K562 (cell line): ENCODE results near the gene CNOT2. TPM values are rescaled to one million over a fixed set of nuclear protein-coding genes. Genes with fewer than 3 reads are reported as not detected.

Experiments
- ATF4 ChIP-seq: fragments of 450-650 bp; formaldehyde crosslinking; IDR thresholded peaks from 2 replicates; pipeline ENCODE4 v1.4.0; 2022; ENCODE audit warnings: mild to moderate bottlenecking, moderate library complexity
- BCL6 ChIP-seq: fragments of 250-450 bp; sonication (Bioruptor Pico); IDR thresholded peaks from 2 replicates; pipeline ENCODE4 v1.4.0; 2020
- BCLAF1 ChIP-seq, 2 experiments: fragments of 450-650 bp in 1 of 2; IDR thresholded peaks; 2 replicates each; pipeline ENCODE4 v1.6.1; 2011 to 2017; ENCODE audit warnings: low read depth in 2 of 2, antibody characterized with exemption in 1 of 2, borderline replicate concordance in 1 of 2, low read length in 1 of 2, mild to moderate bottlenecking in 1 of 2, mixed read lengths in 1 of 2; ENCODE audit not compliant: control insufficient read depth in 1 of 2
- CXXC5 ChIP-seq: fragments of 250-450 bp; sonication (Bioruptor Pico); IDR thresholded peaks from 2 replicates; pipeline ENCODE4 v1.8.0; 2022; ENCODE audit warnings: inconsistent platforms, mild to moderate bottlenecking, moderate library complexity
- GATA2 ChIP-seq: sonication (generic); formaldehyde crosslinking; IDR thresholded peaks from 2 replicates; pipeline ENCODE4 v1.4.0; 2020; ENCODE audit warnings: mild to moderate bottlenecking, missing genetic modification reagents
- KLF13 ChIP-seq: fragments of 450-650 bp; IDR thresholded peaks from 2 replicates; pipeline ENCODE4 v1.6.1; 2016; ENCODE audit warnings: missing genetic modification characterization, low read depth, mild to moderate bottlenecking, missing compliant biosample characterization, moderate library complexity, borderline replicate concordance
- NFYB ChIP-seq: IDR thresholded peaks from 2 replicates; pipeline ENCODE4 v1.6.1; 2011; ENCODE audit warnings: mild to moderate bottlenecking, moderate library complexity; ENCODE audit not compliant: insufficient read length; ENCODE audit errors: extremely low read depth
- NKRF ChIP-seq: fragments of 450-650 bp; IDR thresholded peaks from 2 replicates; pipeline ENCODE4 v1.6.1; 2016; ENCODE audit warnings: borderline replicate concordance
- NR0B1 ChIP-seq: fragments of 450-650 bp; IDR thresholded peaks from one replicate; pipeline ENCODE4 v1.6.1; 2018; ENCODE audit warnings: mild to moderate bottlenecking, moderate library complexity; ENCODE audit not compliant: partially characterized antibody
- NR2C2 ChIP-seq, 2 experiments: fragments of 200-800 bp in 1 of 2; sonication (Bioruptor generic) in 1 of 2; sonication (generic) in 1 of 2; formaldehyde crosslinking in 1 of 2; IDR thresholded peaks; 2 replicates each; pipeline versions ENCODE4 v1.6.1 to v1.8.0; 2016 to 2022; ENCODE audit warnings: mild to moderate bottlenecking in 1 of 2, missing compliant biosample characterization in 1 of 2, missing genetic modification characterization in 1 of 2, missing genetic modification reagents in 1 of 2
- PHF8 ChIP-seq: fragments of 200-600 bp; sonication (generic); IDR thresholded peaks from 2 replicates; pipeline ENCODE4 v1.6.1; 2012; ENCODE audit warnings: mixed run types, mild to moderate bottlenecking, inconsistent platforms, low read length, moderate library complexity, borderline replicate concordance
- RBM22 ChIP-seq: fragments of 200-400 bp; formaldehyde crosslinking; IDR thresholded peaks from 2 replicates; pipeline ENCODE4 v1.6.1; 2018; ENCODE audit warnings: low read length, low read depth; ENCODE audit not compliant: poor library complexity, severe bottlenecking
- SAP30 ChIP-seq: fragments of 200-600 bp; sonication (generic); IDR thresholded peaks from 2 replicates; pipeline ENCODE4 v1.6.1; 2012; ENCODE audit warnings: borderline replicate concordance, low read depth, mild to moderate bottlenecking, moderate library complexity, low read length, control low read depth, inconsistent platforms; ENCODE audit not compliant: insufficient read depth, poor library complexity, severe bottlenecking
- SMARCC2 ChIP-seq: fragments of 450-650 bp; IDR thresholded peaks from 2 replicates; pipeline ENCODE4 v1.6.1; 2017; ENCODE audit warnings: antibody characterized with exemption, moderate library complexity, mild to moderate bottlenecking, low read depth
- TEAD4 ChIP-seq, 2 experiments: sonication (generic) in 1 of 2; formaldehyde crosslinking in 1 of 2; IDR thresholded peaks; 2 replicates each; pipeline versions ENCODE4 v1.6.1 to v1.8.0; 2012 to 2022; ENCODE audit warnings: borderline replicate concordance in 1 of 2, inconsistent platforms in 1 of 2, low read length in 1 of 2, mild to moderate bottlenecking in 1 of 2, missing genetic modification reagents in 1 of 2
- ZNF124 ChIP-seq: sonication (generic); formaldehyde crosslinking; IDR thresholded peaks from 2 replicates; pipeline ENCODE4 v1.8.1; 2022; ENCODE audit warnings: missing genetic modification reagents
- ZNF324 ChIP-seq: fragments of 250-450 bp; sonication (Bioruptor Pico); IDR thresholded peaks from 2 replicates; pipeline ENCODE4 v1.4.0; 2020; ENCODE audit warnings: mild to moderate bottlenecking
- polyA plus RNA-seq, 8 experiments: library from polyadenylated mRNA; depleted of rRNA in 4 of 8; stranded (reverse) in 5 of 8; unstranded in 3 of 8; fragments of >200 nt; fragmentation: Nextera tagmentation in 2 of 8; fragmentation: Illumina TruSeq in 1 of 8; extraction: Ambion mirVana in 2 of 8; extraction: Trizol in 1 of 8; gene quantifications; 2 replicates each; pipeline versions ENCODE4 v1.2.1 to v1.2.3, GENCODE V29; 2011 to 2014; ENCODE audit warnings: inconsistent platforms in 1 of 8, missing spikeins in 1 of 8
- total RNA-seq, 7 experiments: library from RNA; depleted of rRNA in 6 of 7; stranded (reverse); fragments of >200 nt in 6 of 7; fragmentation: Illumina TruSeq in 2 of 7; extraction: Trizol in 2 of 7; gene quantifications; 2 replicates each; pipeline versions ENCODE4 v1.2.1 to v1.2.3, GENCODE V29; 2011 to 2021; ENCODE audit warnings: low replicate concordance in 1 of 7

CNOT2 gene
- total and polyA plus RNA-seq, 9 of the 15 experiments (the other 6 are each of a cell fraction or from before 2014, with no cell fraction given), result 43.6 to 119 (median 84.4) TPM

- no peak for TF ChIP-seq KLF13 (tag)
- TF ChIP-seq PHF8, result peak; percentile 34; the same call in 1 of the 2 replicates
- no peak for TF ChIP-seq SMARCC2
- TF ChIP-seq RBM22, result peak; percentile 34
- TF ChIP-seq NKRF, result no peak; the same call in 1 of the 2 replicates
- TF ChIP-seq ZNF324 (CRISPR knock-in tag), result no peak
- no peak for TF ChIP-seq GATA2 (CRISPR knock-in tag)
- no peak for TF ChIP-seq NFYB
- TF ChIP-seq ZNF124 (CRISPR knock-in tag), result no peak
- no peak for TF ChIP-seq TEAD4 (IDR thresholded peaks at IDR 0.05; ENCODE audit: low read length)
- no peak for TF ChIP-seq TEAD4 (CRISPR knock-in tag; IDR thresholded peaks at IDR 0.05; ENCODE audit: borderline replicate concordance)
- no peak for TF ChIP-seq ATF4 (CRISPR knock-in tag)
- no peak for TF ChIP-seq BCL6 (CRISPR knock-in tag)
- TF ChIP-seq SAP30, result peak; percentile 73
- TF ChIP-seq NR0B1, result no peak
- TF ChIP-seq BCLAF1 (IDR thresholded peaks at IDR 0.05; ENCODE audit: borderline replicate concordance in 1 of 2, control insufficient read depth in 1 of 2, low read depth in 2 of 2, low read length in 1 of 2), result no peak
- TF ChIP-seq NR2C2 (CRISPR knock-in tag; IDR thresholded peaks at IDR 0.05), result peak; percentile 67; the same call in 1 of the 2 replicates
- TF ChIP-seq NR2C2 (tag; IDR thresholded peaks at IDR 0.05), result peak; percentile 99
- TF ChIP-seq CXXC5 (CRISPR knock-in tag), result no peak; the same call in 1 of the 2 replicates
These were observed 508 bp downstream of the CNOT2 start (continued) for GRCh38 chr12:70243510-70244371.
